K562 (cell line): Measurements from ENCODE around the gene EFHC2. TPM values are rescaled to one million over a fixed set of nuclear protein-coding genes. Genes with fewer than 3 reads are reported as not detected.

Source experiments
- CBFA2T2 ChIP-seq: fragments of 450-650 bp; conservative IDR thresholded peaks from 2 replicates; pipeline ENCODE4 v1.6.1; 2017; ENCODE audit warnings: mild to moderate bottlenecking
- EHMT2 ChIP-seq: fragments of 450-650 bp; IDR thresholded peaks from 2 replicates; pipeline ENCODE4 v1.6.1; 2018; ENCODE audit warnings: antibody characterized with exemption
- GABPA ChIP-seq: fragments of 200-800 bp; sonication (Bioruptor generic); conservative IDR thresholded peaks from 2 replicates; pipeline ENCODE4 v1.6.1; 2016; ENCODE audit warnings: low read depth, missing genetic modification characterization, missing compliant biosample characterization
- KDM1A ChIP-seq, 2 experiments: fragments of 450-650 bp; IDR thresholded peaks; 2 replicates each; pipeline ENCODE4 v1.6.1; 2016; ENCODE audit warnings: mild to moderate bottlenecking in 2 of 2
- SMAD3 ChIP-seq: fragments of 450-650 bp; formaldehyde crosslinking; conservative IDR thresholded peaks from 2 replicates; pipeline ENCODE4 v1.4.0; 2020; ENCODE audit warnings: mild to moderate bottlenecking
- SPI1 ChIP-seq: IDR thresholded peaks from 2 replicates; pipeline ENCODE4 v1.6.1; 2011; ENCODE audit warnings: low read depth, low read length, control low read depth, borderline replicate concordance
- ZBED1 ChIP-seq: IDR thresholded peaks from 2 replicates; pipeline ENCODE4 v1.6.1; 2014
- ZNF212 ChIP-seq: fragments of 450-650 bp; formaldehyde crosslinking; IDR thresholded peaks from 2 replicates; pipeline ENCODE4 v1.4.0; 2020; ENCODE audit warnings: mild to moderate bottlenecking
- polyA plus RNA-seq, 8 experiments: library from polyadenylated mRNA; depleted of rRNA in 4 of 8; stranded (reverse) in 5 of 8; unstranded in 3 of 8; fragments of >200 nt; fragmentation: Nextera tagmentation in 2 of 8; fragmentation: Illumina TruSeq in 1 of 8; extraction: Ambion mirVana in 2 of 8; extraction: Trizol in 1 of 8; gene quantifications; 2 replicates each; pipeline versions ENCODE4 v1.2.1 to v1.2.3, GENCODE V29; 2011 to 2014; ENCODE audit warnings: inconsistent platforms in 1 of 8, missing spikeins in 1 of 8
- total RNA-seq, 7 experiments: library from RNA; depleted of rRNA in 6 of 7; stranded (reverse); fragments of >200 nt in 6 of 7; fragmentation: Illumina TruSeq in 2 of 7; extraction: Trizol in 2 of 7; gene quantifications; 2 replicates each; pipeline versions ENCODE4 v1.2.1 to v1.2.3, GENCODE V29; 2011 to 2021; ENCODE audit warnings: low replicate concordance in 1 of 7
- TF ChIP-seq, protein P1 (sequence below): fragments of 450-650 bp; IDR thresholded peaks from 2 replicates; pipeline ENCODE4 v1.6.1; 2017; ENCODE audit warnings: antibody characterized with exemption, mild to moderate bottlenecking
- TF ChIP-seq, protein P2 (sequence below): fragments of 450-650 bp; IDR thresholded peaks from 2 replicates; pipeline ENCODE4 v1.6.1; 2016
- TF ChIP-seq, protein P3 (sequence below): IDR thresholded peaks from 3 replicates; pipeline ENCODE4 v1.6.1; 2011; ENCODE audit warnings: borderline replicate concordance, mild to moderate bottlenecking; ENCODE audit not compliant: insufficient read length, insufficient read depth
- TF ChIP-seq, protein P4 (sequence below): sonication (generic); formaldehyde crosslinking; IDR thresholded peaks from 2 replicates; pipeline ENCODE4 v1.8.0; 2022; ENCODE audit warnings: mild to moderate bottlenecking, missing genetic modification reagents
- TF ChIP-seq, protein P5 (sequence below): sonication (generic); formaldehyde crosslinking; IDR thresholded peaks from 2 replicates; pipeline ENCODE4 v1.8.0; 2022; ENCODE audit warnings: mild to moderate bottlenecking, low read depth, missing genetic modification reagents

EFHC2 gene
- total and polyA plus RNA-seq, 9 of the 15 experiments (the other 6 are each of a cell fraction or from before 2014, with no cell fraction given): 1.3 to 8.1 (median 3.0) TPM

DNA sequence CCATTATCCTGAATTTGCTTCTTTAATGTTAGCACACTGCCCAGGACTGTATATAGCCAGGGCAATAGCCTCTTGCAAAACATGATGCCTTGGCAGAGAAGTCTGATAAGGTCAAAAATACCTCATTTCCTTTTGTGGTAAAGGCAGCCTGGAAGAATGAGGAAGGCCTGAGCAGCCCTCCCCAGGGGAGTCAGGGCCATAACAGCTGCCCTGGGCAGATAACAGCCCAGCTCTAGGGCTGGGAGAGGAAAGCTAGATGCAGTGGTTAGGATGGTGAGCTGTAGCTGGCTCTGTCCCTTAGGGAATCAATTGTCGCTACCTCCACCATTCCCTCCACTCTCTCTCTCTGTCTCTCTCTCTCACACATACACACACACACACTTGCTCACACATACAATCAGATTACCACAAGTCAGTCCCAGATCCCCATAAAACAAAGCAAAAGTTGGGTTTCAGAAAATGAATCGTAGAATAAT lies 29.2 kb downstream of the EFHC2 start (continued):
- TF ChIP-seq, protein P1, sequence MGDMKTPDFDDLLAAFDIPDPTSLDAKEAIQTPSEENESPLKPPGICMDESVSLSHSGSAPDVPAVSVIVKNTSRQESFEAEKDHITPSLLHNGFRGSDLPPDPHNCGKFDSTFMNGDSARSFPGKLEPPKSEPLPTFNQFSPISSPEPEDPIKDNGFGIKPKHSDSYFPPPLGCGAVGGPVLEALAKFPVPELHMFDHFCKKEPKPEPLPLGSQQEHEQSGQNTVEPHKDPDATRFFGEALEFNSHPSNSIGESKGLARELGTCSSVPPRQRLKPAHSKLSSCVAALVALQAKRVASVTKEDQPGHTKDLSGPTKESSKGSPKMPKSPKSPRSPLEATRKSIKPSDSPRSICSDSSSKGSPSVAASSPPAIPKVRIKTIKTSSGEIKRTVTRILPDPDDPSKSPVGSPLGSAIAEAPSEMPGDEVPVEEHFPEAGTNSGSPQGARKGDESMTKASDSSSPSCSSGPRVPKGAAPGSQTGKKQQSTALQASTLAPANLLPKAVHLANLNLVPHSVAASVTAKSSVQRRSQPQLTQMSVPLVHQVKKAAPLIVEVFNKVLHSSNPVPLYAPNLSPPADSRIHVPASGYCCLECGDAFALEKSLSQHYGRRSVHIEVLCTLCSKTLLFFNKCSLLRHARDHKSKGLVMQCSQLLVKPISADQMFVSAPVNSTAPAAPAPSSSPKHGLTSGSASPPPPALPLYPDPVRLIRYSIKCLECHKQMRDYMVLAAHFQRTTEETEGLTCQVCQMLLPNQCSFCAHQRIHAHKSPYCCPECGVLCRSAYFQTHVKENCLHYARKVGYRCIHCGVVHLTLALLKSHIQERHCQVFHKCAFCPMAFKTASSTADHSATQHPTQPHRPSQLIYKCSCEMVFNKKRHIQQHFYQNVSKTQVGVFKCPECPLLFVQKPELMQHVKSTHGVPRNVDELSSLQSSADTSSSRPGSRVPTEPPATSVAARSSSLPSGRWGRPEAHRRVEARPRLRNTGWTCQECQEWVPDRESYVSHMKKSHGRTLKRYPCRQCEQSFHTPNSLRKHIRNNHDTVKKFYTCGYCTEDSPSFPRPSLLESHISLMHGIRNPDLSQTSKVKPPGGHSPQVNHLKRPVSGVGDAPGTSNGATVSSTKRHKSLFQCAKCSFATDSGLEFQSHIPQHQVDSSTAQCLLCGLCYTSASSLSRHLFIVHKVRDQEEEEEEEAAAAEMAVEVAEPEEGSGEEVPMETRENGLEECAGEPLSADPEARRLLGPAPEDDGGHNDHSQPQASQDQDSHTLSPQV: peak; percentile 53
- TF ChIP-seq ZBED1 (peak; percentile 62; the same call in 1 of the 2 replicates), KDM1A (IDR thresholded peaks at IDR 0.05) (peak in 1 of 2 experiments; percentile 78; a peak in 3 of 4 replicates), CBFA2T2 (peak; percentile 91), EHMT2 (peak; percentile 76), GABPA (tag) (peak; percentile 78), SPI1 (peak; percentile 99), ZNF212 (0 out of 2 replicates have a peak, but pooled peaks have one; percentile 7), SMAD3 (CRISPR knock-in tag) (peak; percentile 54; the same call in 1 of the 2 replicates)
- TF ChIP-seq, protein P2, sequence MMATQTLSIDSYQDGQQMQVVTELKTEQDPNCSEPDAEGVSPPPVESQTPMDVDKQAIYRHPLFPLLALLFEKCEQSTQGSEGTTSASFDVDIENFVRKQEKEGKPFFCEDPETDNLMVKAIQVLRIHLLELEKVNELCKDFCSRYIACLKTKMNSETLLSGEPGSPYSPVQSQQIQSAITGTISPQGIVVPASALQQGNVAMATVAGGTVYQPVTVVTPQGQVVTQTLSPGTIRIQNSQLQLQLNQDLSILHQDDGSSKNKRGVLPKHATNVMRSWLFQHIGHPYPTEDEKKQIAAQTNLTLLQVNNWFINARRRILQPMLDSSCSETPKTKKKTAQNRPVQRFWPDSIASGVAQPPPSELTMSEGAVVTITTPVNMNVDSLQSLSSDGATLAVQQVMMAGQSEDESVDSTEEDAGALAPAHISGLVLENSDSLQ: peak; percentile 20; the same call in 1 of the 2 replicates
- TF ChIP-seq, protein P3, sequence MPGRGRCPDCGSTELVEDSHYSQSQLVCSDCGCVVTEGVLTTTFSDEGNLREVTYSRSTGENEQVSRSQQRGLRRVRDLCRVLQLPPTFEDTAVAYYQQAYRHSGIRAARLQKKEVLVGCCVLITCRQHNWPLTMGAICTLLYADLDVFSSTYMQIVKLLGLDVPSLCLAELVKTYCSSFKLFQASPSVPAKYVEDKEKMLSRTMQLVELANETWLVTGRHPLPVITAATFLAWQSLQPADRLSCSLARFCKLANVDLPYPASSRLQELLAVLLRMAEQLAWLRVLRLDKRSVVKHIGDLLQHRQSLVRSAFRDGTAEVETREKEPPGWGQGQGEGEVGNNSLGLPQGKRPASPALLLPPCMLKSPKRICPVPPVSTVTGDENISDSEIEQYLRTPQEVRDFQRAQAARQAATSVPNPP: no peak
- TF ChIP-seq, protein P4, sequence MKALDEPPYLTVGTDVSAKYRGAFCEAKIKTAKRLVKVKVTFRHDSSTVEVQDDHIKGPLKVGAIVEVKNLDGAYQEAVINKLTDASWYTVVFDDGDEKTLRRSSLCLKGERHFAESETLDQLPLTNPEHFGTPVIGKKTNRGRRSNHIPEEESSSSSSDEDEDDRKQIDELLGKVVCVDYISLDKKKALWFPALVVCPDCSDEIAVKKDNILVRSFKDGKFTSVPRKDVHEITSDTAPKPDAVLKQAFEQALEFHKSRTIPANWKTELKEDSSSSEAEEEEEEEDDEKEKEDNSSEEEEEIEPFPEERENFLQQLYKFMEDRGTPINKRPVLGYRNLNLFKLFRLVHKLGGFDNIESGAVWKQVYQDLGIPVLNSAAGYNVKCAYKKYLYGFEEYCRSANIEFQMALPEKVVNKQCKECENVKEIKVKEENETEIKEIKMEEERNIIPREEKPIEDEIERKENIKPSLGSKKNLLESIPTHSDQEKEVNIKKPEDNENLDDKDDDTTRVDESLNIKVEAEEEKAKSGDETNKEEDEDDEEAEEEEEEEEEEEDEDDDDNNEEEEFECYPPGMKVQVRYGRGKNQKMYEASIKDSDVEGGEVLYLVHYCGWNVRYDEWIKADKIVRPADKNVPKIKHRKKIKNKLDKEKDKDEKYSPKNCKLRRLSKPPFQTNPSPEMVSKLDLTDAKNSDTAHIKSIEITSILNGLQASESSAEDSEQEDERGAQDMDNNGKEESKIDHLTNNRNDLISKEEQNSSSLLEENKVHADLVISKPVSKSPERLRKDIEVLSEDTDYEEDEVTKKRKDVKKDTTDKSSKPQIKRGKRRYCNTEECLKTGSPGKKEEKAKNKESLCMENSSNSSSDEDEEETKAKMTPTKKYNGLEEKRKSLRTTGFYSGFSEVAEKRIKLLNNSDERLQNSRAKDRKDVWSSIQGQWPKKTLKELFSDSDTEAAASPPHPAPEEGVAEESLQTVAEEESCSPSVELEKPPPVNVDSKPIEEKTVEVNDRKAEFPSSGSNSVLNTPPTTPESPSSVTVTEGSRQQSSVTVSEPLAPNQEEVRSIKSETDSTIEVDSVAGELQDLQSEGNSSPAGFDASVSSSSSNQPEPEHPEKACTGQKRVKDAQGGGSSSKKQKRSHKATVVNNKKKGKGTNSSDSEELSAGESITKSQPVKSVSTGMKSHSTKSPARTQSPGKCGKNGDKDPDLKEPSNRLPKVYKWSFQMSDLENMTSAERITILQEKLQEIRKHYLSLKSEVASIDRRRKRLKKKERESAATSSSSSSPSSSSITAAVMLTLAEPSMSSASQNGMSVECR: no peak
- TF ChIP-seq, protein P5, sequence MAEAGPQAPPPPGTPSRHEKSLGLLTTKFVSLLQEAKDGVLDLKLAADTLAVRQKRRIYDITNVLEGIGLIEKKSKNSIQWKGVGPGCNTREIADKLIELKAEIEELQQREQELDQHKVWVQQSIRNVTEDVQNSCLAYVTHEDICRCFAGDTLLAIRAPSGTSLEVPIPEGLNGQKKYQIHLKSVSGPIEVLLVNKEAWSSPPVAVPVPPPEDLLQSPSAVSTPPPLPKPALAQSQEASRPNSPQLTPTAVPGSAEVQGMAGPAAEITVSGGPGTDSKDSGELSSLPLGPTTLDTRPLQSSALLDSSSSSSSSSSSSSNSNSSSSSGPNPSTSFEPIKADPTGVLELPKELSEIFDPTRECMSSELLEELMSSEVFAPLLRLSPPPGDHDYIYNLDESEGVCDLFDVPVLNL (CRISPR knock-in tag): no peak
